Right atrium auricular region (tissue), 2 donors: ENCODE results near the gene MOB3A. TPM values are rescaled to one million over a fixed set of nuclear protein-coding genes. Genes with fewer than 3 reads are reported as not detected.

Source experiments
- DNase-seq: peaks from one replicate; pipeline ENCODE4 v3.0.0-alpha.2; 2019; ENCODE audit warnings: low spot score
- H3K27ac ChIP-seq, 2 donors: fragments of 200-600 bp; sonication (generic); 1 replicate in 1 of 2; 2 replicates in 1 of 2; pipeline ENCODE4 v1.5.1; 2016 to 2019
- H3K27me3 ChIP-seq, 2 donors: fragments of 200-600 bp; sonication (generic); one replicate each; pipeline versions ENCODE4 v1.5.1 to v1.6.0; 2017 to 2019
- H3K36me3 ChIP-seq: fragments of 200-600 bp; sonication (generic); one replicate; pipeline ENCODE4 v1.5.1; 2016
- H3K4me1 ChIP-seq, 2 donors: fragments of 200-600 bp; sonication (generic); one replicate each; pipeline versions ENCODE4 v1.5.1 to v1.6.0; 2017 to 2019
- H3K4me3 ChIP-seq, 2 donors: fragments of 200-600 bp; sonication (generic); 1 replicate in 1 of 2; 2 replicates in 1 of 2; pipeline ENCODE4 v1.5.1; 2017 to 2019; ENCODE audit warnings: mild to moderate bottlenecking in 1 of 2, moderate library complexity in 1 of 2
- H3K9me3 ChIP-seq, 2 donors: fragments of 200-600 bp; sonication (generic); one replicate each; pipeline ENCODE4 v1.5.1; 2019
- CTCF ChIP-seq, 2 donors: fragments of 200-600 bp; sonication (generic); IDR thresholded peaks; one replicate each; pipeline ENCODE4 v1.5.1; 2019; ENCODE audit warnings: antibody characterized with exemption in 2 of 2
- total RNA-seq, 2 donors: library from RNA; depleted of rRNA; stranded (reverse); fragments of >200 nt; gene quantifications; one replicate each; pipeline ENCODE4 v1.1.0, GENCODE V29; 2016

MOB3A gene
- total RNA-seq, 2 donors from 2014 or later, result 19.7 to 29.4 TPM

GRCh38 chr19:2116507-2116906, 20.4 kb upstream of the MOB3A start:
- Histone ChIP-seq H3K9me3 (no peaks in the 10 kb centered on the region), H3K27ac (no peak overlapping the region), H3K27me3 (no peaks in the 10 kb centered on the region), H3K4me3 (no peak overlapping the region), H3K4me1 (no peaks in the 10 kb centered on the region), H3K36me3 (peaks cover 99% of the 10 kb centered on the region)
- DNase-seq, result no peak
- TF ChIP-seq CTCF (IDR thresholded peaks at IDR 0.05), result no peak

GRCh38 chr19:2115911-2116426, 19.8 kb upstream of the MOB3A start:
- Histone ChIP-seq H3K9me3 (no peaks in the 10 kb centered on the region), H3K4me1 (no peaks in the 10 kb centered on the region), H3K27ac (no peak overlapping the region), H3K4me3 (no peak overlapping the region), H3K36me3 (peaks cover 99% of the 10 kb centered on the region), H3K27me3 (no peaks in the 10 kb centered on the region)
- TF ChIP-seq CTCF (IDR thresholded peaks at IDR 0.05), result no peak
- no peak for DNase-seq

- TF ChIP-seq CTCF (IDR thresholded peaks at IDR 0.05), result no peak
- DNase-seq, result no peak
These were observed 19.2 kb upstream of the MOB3A start for GRCh38 chr19:2115324-2115723.

GRCh38 chr19:2114821-2115220, 18.7 kb upstream of the MOB3A start:
- Histone ChIP-seq H3K4me1 (no peaks in the 10 kb centered on the region), H3K9me3 (no peaks in the 10 kb centered on the region), H3K4me3 (no peak overlapping the region), H3K27me3 (no peaks in the 10 kb centered on the region), H3K36me3 (peaks cover 99% of the 10 kb centered on the region), H3K27ac (no peak overlapping the region)
- no peak for DNase-seq
- TF ChIP-seq CTCF (IDR thresholded peaks at IDR 0.05), result no peak

More at GRCh38 chr19:2115324-2115723, 19.2 kb upstream of the MOB3A start:
- Histone ChIP-seq H3K4me3 (no peak overlapping the region), H3K36me3 (peaks cover 99% of the 10 kb centered on the region), H3K9me3 (no peaks in the 10 kb centered on the region), H3K4me1 (no peaks in the 10 kb centered on the region), H3K27me3 (no peaks in the 10 kb centered on the region), H3K27ac (no peak overlapping the region)

GRCh38 chr19:2114218-2114617, 18.1 kb upstream of the MOB3A start:
- Histone ChIP-seq H3K36me3 (peaks cover 100% of the 10 kb centered on the region), H3K4me1 (no peaks in the 10 kb centered on the region), H3K27ac (no peak overlapping the region), H3K4me3 (no peak overlapping the region), H3K27me3 (no peaks in the 10 kb centered on the region), H3K9me3 (no peaks in the 10 kb centered on the region)
- no peak for TF ChIP-seq CTCF (IDR thresholded peaks at IDR 0.05)
- DNase-seq, result no peak
